ENCODE measurements around the gene FBXW10.
"Not testable (repeated sequence)": the region's sequence is repeated elsewhere in the genome, so short reads cannot be mapped to it uniquely, and the experiment has no call there.

Gene FBXW10

GRCh38 chr17:18743699-18744421 lies at the start of gene FBXW10:
FBXW10 (plus strand) TSS chr17:18744054; CDS start chr17:18744245, 191 bp downstream.
- DNase-seq (ENCODE audit: low read depth in 4 of 4, low spot score in 1 of 4): not testable (repeated sequence)

- not testable (repeated sequence) for DNase-seq (ENCODE audit: low read depth in 4 of 4, low spot score in 1 of 4)
Observed at GRCh38 chr17:18695143-18695542, 48.7 kb upstream of the FBXW10 start.

GRCh38 chr17:18698473-18699103 lies 45.3 kb upstream of the FBXW10 start:
- DNase-seq (ENCODE audit: low read depth in 4 of 4, low spot score in 1 of 4): not testable (repeated sequence)

GRCh38 chr17:18705955-18706354 lies 37.9 kb upstream of the FBXW10 start:
- not testable (repeated sequence) for DNase-seq (ENCODE audit: low read depth in 4 of 4, low spot score in 1 of 4)

GRCh38 chr17:18708215-18708614 lies 35.6 kb upstream of the FBXW10 start:
- not testable (repeated sequence) for DNase-seq (ENCODE audit: low read depth in 4 of 4, low spot score in 1 of 4)

GRCh38 chr17:18712354-18712999 lies 31.4 kb upstream of the FBXW10 start:
- peak in 3 of 4 experiments; percentile 23 to 42 (median 42) for DNase-seq (ENCODE audit: low read depth in 4 of 4, low spot score in 1 of 4)

GRCh38 chr17:18718643-18719427 lies 25.0 kb upstream of the FBXW10 start:
- DNase-seq (ENCODE audit: low read depth in 4 of 4, low spot score in 1 of 4): not testable (repeated sequence)

GRCh38 chr17:18719428-18720110 lies 24.3 kb upstream of the FBXW10 start:
- not testable (repeated sequence) for DNase-seq (ENCODE audit: low read depth in 4 of 4, low spot score in 1 of 4)

GRCh38 chr17:18721775-18722547 lies 21.9 kb upstream of the FBXW10 start:
- DNase-seq (ENCODE audit: low read depth in 4 of 4, low spot score in 1 of 4): not testable (repeated sequence)

- not testable (repeated sequence) for DNase-seq (ENCODE audit: low read depth in 4 of 4, low spot score in 1 of 4)
Observed at GRCh38 chr17:18722612-18723011, 21.2 kb upstream of the FBXW10 start.

- not testable (repeated sequence) for DNase-seq (ENCODE audit: low read depth in 4 of 4, low spot score in 1 of 4)
Observed at GRCh38 chr17:18723509-18723908, 20.3 kb upstream of the FBXW10 start.

GRCh38 chr17:18732438-18732837 lies 11.4 kb upstream of the FBXW10 start:
- not testable (repeated sequence) for DNase-seq (ENCODE audit: low read depth in 4 of 4, low spot score in 1 of 4)

- not testable (repeated sequence) for DNase-seq (ENCODE audit: low read depth in 4 of 4, low spot score in 1 of 4)
Observed at GRCh38 chr17:18733350-18733749, 10.5 kb upstream of the FBXW10 start.

- not testable (repeated sequence) for DNase-seq (ENCODE audit: low read depth in 4 of 4, low spot score in 1 of 4)
Observed at GRCh38 chr17:18739616-18740391, 4.0 kb upstream of the FBXW10 start.

GRCh38 chr17:18741228-18741627 lies 2.6 kb upstream of the FBXW10 start:
- DNase-seq (ENCODE audit: low read depth in 4 of 4, low spot score in 1 of 4): not testable (repeated sequence)

- not testable (repeated sequence) for DNase-seq (ENCODE audit: low read depth in 4 of 4, low spot score in 1 of 4)
Observed at GRCh38 chr17:18744726-18745125, 872 bp downstream of the FBXW10 start.

- DNase-seq (ENCODE audit: low read depth in 4 of 4, low spot score in 1 of 4): not testable (repeated sequence)
Observed at GRCh38 chr17:18746551-18746950, 2.7 kb downstream of the FBXW10 start.

GRCh38 chr17:18747501-18747900 lies 3.6 kb downstream of the FBXW10 start:
- DNase-seq (ENCODE audit: low read depth in 4 of 4, low spot score in 1 of 4): not testable (repeated sequence)

- not testable (repeated sequence) for DNase-seq (ENCODE audit: low read depth in 4 of 4, low spot score in 1 of 4)
Observed at GRCh38 chr17:18750242-18750641, 6.4 kb downstream of the FBXW10 start.
